HG02943 (cell line): ENCODE results near the gene PTGES.
"Not testable (repeated sequence)": the region's sequence is repeated elsewhere in the genome, so short reads cannot be mapped to it uniquely, and the experiment has no call there.

Experiments
- ATAC-seq: cut with Tn5 transposase; IDR thresholded peaks from one replicate; pipeline ENCODE4 v1.9.1; 2021; ENCODE audit warnings: mild to moderate bottlenecking, low read depth, moderate library complexity; ENCODE audit not compliant: unreplicated experiment

PTGES gene

DNA sequence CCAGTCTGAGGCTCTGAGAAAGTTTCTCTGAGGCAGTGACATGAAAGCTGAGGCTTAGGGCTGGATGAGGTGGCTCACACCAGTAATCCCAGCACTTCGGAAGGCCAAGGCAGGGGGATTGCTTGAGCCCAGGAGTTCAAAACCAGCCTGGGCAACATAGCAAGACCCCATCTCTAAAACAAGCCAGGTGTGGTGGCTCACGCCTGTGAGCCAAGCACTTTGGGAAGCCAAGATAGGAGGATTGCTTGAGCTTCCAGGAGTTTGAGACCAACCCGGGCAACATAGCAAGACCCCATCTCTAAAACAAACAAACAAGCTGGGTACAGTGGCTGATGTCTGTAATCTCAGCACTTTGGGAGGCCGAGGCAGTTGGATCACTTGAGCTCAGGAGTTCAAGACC, 3.8 kb downstream of the PTGES start:
- ATAC-seq: not testable (repeated sequence)

DNA sequence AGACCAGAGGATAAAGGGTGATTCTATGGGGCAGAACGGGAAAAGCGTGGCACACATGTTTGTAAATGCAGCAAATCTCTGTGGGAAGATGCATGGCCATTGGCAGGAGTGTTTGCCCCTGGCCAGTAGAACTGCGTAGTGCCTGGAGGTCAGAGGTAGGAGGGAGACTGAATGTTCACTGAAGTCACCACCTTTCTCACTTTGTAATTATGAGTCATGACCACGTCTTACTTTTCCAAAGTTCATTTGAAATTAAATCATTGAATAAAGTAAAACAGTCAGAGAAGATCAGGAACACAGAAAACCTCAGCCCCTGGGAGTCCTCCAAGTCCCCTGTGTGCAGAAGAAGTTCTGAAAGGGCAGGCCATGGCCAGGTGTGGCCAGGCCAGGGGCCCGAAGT, 4.6 kb downstream of the PTGES start:
- ATAC-seq: no peak

- ATAC-seq: no peak
These were observed 6.6 kb downstream of the PTGES start for GRCh38 chr9:129746092-129746777.

DNA sequence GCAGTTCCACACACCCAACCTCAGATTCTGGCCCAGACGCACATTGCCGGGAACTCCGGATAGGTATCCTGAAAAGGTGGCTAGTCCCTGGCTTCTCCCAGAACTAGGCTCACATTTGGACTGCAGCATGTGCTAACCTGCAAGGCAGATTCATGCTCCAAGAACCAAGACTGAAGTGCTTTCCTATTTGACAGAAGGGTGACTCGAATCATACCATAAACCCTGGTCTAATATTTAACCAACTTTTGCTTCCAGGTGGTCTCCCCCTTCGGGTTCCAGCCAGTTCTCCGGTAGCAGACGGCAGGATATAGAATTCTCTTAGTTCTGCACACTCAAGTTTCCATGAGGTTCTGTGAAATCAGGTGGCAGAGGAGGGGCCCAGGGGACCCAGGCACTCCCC, 7.6 kb downstream of the PTGES start:
- no peak for ATAC-seq

GRCh38 chr9:129740666-129741464, 12.0 kb downstream of the PTGES start:
- ATAC-seq: no peak

- ATAC-seq: no peak
These were observed 12.7 kb downstream of the PTGES start for GRCh38 chr9:129740174-129740573.

GRCh38 chr9:129739432-129739831, 13.4 kb downstream of the PTGES start:
- ATAC-seq: no peak

DNA sequence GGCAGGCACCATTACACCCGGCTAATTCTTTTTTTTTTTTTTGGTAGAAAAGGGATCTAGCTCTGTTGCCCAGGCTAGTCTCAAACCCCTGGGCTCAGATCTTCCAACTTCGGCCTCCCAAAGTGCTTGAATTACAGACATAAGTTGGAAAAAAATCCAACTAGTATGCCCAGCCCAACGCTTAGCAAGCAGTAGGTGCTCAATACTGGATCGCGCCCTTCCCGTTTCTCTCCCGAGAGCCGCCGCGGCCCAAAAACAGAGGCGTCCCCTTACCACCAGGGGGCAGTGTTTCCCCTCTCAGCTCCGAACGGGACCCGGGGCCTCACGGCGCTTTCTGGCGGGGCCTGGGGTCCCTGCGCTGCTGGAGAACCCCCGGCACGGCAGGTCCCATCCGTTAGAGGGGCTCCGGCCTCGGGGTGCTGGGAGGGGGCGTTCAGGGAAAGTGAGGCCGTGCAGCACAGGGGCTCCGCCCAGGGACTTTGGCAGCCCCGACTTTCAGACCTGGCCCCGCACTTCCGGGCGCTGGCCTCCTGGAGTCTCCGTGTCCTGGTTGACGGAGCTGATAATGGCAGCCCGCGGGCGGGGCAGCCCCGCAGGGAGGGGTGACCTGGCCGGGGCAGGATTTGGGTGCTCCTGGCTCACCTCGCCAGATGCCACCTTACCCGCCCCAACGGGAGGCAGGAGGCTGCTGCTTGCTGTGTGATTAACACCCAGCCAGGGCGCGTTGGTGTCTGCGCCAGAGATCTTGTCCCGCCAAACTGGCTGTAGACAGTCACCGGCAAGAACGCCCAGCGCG, 15.2 kb downstream of the PTGES start:
- ATAC-seq: no peak

GRCh38 chr9:129736334-129736733, 16.5 kb downstream of the PTGES start:
- no peak for ATAC-seq

DNA sequence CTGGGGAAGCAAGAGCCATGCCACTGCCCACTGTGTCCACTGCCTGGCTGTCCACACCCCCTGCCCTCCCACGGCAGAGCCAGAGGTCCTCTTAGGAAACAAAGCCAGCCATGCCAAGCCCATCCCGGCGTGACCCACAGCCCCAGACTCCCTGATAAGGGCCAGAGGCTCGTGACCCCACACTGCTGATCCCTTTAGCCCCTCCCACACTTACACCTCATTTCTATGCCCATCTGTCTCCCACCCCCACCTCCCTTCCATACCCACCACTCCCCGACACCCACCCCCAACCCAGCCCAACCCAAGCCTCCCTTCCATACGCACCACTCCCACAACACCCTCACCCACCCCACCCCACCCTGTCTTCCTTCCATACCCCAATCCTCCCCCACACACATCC, 17.3 kb downstream of the PTGES start:
- no peak for ATAC-seq

DNA sequence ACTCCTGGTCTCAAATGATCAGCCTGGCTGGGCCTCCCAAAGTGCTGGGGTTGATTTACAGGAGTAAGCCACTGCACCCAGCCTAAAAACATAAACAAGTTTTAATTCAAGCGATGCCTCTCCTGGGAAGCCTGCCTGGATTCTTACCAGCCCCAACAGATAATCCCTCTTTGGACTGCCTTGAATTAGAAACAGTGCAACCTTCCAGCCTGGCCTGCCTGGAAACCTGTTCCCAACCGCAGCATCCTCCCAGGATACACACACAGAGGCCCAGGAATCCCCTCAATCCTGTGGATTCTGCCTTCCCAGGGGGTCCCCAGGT, 19.2 kb downstream of the PTGES start:
- ATAC-seq: no peak

- no peak for ATAC-seq
These were observed 19.8 kb downstream of the PTGES start for GRCh38 chr9:129732946-129733631.

- no peak for ATAC-seq
These were observed 20.7 kb downstream of the PTGES start for GRCh38 chr9:129732100-129732499.

DNA sequence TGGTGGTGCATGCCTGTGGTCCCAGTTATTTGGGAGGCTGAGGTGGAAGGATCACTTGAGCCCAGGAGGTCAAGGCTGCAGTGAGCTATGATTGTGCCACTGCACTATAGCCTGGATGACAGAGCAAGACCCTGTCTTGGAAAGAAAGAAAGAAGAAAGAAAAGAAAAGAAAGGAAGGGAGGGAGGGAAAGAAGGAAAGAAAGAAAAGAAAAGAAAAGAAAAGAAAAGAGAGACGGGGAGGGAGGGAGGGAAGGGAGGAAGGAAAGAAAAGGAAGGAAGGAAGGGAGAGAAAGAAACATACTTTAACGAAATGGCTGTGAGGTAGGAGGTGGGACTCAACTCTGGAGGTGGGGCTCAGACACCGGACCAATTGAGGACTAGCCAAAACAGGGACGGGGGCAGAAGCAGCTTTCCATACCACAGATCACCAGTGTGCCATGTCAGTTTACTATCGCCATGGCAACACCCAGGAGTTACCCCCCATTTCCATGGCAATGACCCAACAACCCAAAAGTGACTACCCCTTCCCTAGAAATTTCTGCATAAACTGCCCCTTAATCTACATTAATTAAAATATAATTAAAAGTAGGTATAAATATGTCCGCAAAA, 21.3 kb downstream of the PTGES start:
- no peak for ATAC-seq

GRCh38 chr9:129728744-129729143, 24.1 kb downstream of the PTGES start:
- no peak for ATAC-seq

DNA sequence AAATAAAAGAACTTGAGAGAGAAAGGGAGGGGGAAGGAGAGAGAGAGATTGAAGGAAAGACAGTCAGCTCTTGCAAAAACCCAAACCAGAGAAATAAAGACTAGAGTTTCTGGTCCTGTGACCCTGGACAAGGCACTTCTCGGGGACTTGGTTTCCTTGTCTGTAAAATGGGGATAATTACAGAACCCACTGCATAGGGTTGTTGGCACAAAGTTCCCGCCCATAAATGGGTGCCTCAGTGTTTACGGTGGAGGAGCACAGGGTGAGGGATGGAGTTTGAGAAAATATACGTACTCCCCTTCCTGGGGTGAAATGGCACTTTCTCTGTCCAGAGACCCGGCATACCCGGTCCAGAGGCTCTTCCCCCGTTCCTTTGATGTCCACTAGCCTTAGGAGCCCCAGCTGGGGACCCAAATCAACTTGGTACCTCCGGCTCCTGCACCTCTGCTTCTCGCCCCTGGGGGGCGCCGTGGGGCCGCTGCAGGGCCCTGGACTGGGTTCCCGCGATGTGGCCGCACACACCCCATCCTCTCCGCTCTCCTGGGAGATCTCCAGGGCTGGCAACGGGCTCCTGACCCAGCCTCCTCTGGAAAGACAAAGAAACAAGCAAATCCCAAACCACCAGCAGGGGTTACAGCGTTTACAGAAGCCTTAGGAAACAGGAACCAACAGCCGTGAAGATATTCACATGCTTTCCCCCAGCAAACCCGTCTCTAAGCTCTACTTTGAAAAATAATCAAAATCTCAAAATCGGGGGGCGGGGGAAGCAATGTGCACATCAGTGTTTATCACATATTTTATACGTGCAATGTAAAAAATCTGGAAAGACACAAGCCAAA, 26.3 kb downstream of the PTGES start:
- ATAC-seq: no peak

DNA sequence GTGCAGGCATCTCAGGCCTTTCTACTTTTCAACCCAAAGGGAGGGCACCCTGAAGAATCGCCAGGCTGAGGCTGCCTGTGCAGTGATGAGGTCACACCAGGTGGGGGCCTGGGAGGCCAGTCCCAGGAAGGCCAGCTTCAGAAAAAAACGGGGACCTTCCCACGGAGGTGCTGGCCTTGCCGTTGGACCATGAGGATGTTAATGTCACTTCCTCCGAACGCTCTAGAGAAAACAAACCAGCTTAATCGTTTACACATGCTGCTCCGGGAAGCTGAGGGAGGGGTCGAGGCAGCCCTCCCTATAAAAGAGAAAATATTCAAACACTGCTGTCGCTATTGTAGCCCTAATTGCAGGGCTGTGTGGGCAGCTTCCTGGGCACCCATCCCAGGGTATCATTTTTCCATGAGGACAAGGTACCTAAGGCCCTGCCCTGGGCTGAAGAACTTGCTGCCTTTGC, 27.0 kb downstream of the PTGES start:
- no peak for ATAC-seq

- ATAC-seq: no peak
These were observed 28.2 kb downstream of the PTGES start for GRCh38 chr9:129724456-129725190.

DNA sequence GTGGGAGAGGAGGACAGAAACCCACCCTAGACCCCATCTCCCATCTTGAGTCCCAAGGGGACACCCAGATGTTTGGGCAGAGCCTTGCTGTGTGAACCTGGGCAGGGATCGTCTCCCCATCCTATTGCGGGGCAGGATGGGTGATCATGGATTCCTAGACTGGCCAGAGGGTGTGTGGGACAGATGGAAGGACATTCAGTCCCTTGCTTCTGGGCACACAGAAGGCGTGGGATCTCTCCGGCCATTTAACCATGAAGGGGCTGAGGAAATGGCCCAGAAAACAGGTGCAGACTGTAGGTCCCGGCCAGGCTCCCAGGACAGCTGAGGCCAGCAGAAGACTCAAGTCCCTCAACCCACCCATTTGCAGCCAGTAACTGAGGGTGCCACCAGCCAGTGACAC, 29.9 kb downstream of the PTGES start:
- no peak for ATAC-seq
